HuH-7 (cell line): ENCODE data around the gene ALK.

ENCODE experiments used
- DNase-seq: peaks from one replicate; pipeline ENCODE4 v3.0.0; 2011; ENCODE audit warnings: low spot score

Gene ALK

DNA sequence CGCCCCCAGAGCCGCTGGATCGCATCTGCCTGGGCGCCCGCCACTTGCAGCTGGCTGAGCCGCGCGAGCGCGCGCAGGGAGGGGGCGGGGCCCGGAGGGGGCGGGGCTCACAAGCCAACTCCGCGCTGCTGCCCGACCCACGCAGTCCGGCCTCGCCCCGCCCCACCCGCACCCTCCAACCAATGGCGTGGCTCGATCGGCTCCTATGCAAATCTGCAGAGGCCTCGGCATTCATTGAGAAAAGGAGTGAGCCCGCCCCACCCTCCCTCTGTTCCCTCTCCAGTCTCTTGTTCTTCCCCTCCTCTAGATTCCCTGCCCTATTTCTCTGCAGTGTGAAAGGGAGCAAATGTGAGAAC is at the start of gene ALK:
TSS of gene ALK (minus strand) at position 27 of the 356 bp plus-strand sequence. CDS start 927 bp downstream, outside the sequence.
- peak; percentile 51 for DNase-seq

DNA sequence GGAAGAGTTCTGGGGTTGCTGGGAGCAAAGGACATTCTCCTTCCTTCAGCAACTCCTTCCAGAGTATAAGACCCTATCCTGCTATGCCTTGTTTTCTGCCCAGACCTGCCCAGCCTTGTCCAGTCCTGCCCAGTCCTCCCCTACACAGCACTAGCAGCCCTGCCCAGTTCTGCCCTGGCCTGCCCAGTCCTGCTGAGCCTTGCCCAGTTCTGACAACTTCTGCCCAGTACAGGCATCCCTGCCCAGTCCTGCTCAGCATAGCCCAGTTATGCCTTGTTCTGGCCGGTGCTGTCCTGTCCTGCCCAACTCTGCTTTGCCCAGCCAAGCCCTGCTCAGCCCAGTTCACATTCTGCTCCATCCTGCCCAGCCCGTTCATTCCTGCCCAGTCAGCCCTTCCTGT is 44.9 kb upstream of the ALK start:
- DNase-seq, result no peak

DNA sequence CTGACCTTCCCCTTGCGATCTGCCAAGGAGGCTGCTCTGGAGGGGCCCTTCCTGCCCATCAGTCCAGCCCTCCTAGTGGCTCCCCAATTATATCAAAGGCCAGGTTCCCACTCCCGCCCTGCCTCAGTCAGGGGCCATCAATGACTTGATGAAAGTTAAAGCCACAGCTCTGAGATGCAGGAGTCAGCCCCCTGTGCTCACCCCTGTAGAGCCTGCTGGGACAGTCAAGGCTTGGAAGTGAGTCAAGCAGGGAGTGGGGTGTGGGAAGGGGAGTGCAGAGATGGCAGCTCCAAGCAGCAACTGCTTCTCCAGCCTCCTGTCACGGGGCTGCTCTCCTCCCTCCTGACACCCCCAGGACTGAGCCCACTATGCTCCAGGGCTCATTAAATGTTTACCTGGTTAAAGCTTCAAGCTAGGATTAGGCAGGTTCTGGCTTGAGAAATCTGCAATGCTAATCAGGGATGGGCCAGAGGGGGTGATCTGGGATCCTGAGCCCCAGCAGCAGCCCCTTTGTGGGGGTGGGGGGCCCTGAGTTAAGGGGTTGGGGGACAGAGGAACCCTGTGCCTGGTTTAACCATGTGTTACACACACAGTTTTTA is 42.7 kb upstream of the ALK start:
- DNase-seq, result no peak

DNA sequence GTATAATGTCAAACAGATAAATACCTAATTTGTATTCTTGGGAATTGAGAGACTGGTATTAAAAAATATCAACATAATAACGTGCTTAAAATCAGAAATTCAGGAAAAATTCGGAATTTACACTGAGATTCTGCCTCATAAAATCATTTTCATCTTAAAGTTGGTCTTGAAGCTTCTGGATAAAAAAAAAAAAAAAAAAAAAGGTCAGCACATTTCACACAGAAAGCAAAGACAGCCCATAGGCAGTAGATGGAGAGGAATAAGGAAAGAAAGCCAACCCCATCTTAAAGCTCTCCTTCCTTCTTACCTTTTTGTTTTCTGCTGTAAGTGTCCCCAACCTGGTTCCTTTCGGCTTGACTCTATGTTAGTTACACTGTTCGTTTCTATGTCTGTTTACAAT is 41.5 kb upstream of the ALK start:
- no peak for DNase-seq

DNA sequence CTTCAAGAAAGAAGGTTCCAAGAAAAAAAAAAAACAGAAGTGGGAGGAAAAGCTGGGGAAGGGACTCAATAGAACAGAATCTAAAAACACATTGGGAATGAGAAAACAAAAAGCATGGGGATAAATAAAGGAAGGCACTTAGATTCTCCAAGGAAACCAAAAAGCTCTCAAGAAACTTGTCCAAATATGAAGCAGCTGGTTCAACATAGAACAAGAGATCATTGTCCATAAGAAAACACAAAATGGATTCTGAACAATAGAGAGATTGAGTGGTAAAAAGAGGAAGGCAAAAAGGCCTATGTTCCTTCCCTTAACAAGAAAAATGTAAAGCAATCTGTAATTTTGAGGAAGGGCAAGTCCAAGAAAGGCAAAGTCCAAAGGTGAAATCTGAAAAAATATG is 32.9 kb upstream of the ALK start:
- no peak for DNase-seq

DNA sequence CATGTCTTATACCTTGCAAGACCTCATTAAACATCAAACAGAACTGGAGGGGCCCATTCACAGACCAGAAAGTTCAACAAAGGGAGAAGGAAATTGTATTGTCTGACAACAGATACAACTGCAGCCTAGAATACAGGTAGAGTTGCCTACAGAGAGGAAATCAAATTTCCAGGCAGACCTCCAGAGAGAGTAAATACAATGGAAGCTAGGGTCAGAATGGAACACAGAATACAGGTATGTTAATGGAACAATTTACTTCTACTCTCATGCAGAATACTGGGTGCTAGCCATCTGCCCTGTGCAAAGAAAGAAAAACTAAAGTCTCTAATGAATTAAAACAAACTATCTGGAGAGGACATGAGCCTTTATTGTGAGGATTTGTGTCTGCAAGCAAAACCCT is 31.6 kb upstream of the ALK start:
- no peak for DNase-seq

DNA sequence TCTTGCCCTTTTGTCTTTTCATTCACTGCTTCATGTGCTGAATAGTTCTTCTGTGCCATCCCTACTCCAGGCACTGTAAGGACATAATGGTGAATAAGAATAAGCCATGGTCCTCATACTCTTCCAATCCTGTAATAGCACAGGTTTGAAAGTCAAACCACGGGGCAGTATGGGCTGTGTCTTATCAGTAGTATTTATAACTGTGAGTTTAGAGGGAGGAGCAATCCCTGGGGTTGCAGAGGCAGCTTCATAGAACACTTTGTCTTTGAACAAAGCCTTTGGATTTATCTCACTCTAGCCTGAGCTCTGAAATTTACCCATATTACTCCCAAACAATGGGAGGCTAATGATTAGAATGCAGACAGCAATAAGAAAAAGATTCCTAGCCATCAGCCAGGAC is 30.2 kb upstream of the ALK start:
- no peak for DNase-seq

DNA sequence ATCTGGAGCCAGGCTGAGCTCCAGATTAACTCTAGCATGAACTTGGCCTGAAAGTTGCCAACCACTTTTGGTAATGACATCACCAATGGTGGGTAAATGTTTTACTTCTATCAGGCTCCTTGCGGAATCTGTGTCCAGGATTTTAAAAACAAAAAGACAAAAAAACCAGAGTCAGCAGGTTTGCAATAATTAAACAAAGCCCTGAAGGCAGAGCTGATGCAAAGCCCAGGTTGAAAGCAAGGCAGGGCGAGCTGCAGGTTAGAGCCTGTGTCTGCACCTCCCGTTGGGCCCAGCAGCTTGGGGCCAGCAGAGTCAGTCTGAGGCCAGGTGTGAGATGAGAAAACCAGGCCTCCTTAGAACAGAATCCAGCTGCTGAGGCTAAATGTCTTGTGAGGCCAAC is 29.1 kb upstream of the ALK start:
- DNase-seq, result no peak

DNA sequence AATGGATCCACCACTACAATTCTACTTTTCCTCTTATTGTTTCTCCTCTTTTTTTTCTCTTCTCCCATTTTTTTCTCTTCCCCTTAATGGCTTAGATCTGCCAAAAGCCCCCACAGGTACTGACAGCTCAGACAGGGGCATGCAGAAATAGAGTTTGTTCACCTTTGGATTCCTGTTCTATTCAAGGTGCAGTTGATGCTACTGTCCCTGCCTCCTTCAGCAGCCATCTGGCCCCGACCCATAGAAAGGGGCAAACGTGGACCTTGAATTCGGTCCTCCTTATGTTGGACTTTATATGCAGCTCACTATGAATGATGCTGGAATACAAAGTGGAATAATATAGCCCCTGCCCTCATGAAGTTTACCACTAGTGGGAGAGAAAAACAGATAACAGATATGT is 27.7 kb upstream of the ALK start:
- no peak for DNase-seq

DNA sequence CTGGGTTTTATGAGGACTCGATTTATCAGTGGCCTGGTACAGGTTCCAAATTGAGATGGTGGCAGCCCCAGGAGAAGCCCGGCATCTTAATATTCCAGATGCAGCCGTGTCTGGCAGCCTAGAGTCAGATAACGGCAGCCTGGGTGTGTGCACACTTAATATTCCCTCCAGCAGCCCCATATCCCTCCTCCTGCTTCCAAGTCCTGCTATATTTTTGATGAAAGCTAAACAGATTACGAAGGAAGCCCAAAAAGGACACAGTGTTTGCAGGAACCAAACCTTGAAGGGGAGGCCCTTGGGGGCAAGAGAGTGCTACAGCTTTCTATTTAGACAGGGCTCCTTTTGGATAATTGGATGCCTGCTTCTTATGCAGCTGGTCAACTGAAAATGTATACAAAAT is 25.1 kb upstream of the ALK start:
- DNase-seq, result no peak

DNA sequence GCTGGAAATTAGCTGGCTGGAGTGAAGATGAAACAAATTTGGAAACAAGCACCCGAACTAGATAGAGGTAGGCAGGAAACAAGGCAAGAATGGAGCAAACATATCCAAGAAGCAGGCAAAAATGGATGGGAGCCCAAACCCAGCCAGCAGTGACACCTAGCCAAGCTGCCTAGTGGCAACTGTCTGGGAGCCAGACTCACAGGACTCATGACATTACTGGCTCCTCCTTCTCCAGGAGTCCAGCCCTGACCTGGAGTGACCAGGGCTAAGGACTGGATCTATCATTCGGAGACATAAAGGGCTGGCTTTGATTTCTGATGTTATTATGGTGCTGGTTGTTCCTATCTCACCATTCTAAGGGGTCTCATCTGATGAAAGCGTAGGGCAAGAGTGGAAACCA is 21.3 kb upstream of the ALK start:
- no peak for DNase-seq

DNA sequence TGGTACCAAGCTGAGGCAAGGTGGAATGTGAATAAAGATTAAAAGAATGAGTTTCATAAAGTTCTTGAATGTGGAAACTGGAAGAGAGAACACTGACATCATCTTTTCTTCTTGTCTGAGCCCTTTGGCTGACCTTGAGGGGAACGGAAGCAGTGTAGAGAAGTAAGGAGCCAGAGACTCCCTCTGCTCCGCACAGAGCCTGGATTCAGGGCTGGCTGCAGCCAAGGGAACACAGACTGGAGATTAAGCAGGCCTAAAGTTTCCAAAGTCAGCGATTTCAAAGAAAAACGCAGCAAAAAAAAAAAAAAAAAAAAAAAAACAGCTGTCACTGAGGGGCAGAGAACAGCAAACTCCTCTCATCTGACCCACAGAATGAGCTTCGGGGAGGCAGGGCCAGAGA is 19.3 kb upstream of the ALK start:
- DNase-seq, result no peak

DNA sequence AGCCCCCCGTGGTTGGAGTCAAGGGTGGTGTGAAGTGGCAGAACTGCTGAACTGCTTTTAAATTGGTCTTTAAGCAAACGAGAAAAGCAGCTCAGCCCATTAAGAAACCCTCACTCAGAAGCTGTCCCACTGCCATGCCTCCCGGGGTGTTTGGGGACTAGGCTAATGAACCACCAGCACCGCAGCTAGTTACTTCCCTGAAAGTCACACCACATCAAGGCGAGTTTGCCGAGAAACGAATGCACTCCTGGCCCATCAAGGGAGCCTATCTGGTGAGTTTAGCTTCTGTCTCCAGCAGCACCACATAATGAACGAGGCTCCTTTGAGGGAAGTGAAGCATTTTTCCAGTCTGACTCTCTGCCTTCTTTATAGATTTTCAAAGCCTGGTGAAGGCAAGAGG is 14.6 kb upstream of the ALK start:
- DNase-seq, result no peak

DNA sequence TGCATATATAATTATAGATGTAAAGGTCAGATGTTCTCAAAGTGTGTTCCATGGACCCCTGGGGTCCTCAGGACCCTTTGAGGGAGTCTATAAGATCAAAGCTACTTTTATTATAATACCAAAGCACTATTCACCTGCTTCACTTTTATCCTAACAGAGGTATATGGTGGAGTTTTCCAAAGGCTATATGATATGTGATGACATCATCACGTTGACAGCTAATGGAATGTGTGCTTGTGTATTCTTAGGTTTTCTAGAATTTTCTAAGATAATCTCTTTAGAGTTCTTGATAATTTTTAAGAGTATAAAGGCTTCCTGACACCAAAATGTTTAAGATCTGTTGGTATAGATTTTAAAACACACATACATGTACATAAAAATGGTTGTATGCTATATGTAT is 10.4 kb upstream of the ALK start:
- no peak for DNase-seq

DNA sequence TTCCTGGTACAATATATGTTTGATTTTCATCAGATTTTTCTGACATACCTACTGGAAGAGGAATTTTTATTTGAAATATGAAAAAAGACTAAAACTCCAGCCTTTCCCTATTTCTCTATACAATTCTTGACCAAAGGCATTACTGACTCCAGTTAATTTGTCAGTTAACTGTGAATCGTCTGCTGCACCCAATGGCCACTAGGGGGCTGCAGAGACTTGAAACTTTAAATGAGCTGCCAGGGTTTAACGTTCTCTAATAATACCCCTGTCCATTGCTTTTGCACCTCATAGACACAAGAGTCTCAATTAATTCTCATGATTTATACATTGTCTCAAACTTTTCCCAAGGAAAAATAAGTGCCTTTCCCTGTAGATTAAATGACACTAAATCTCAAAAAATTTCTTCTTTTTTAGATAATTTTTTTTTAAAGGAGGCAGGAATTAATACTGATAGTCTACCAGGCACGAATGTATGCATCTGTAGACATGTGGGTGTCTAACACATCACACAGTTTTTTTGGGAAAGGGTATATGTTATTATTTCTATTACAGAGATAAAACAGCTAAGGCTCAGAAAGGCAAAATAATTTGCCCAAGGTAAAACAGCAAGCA is 1.8 kb upstream of the ALK start:
- DNase-seq, result peak; percentile 69

DNA sequence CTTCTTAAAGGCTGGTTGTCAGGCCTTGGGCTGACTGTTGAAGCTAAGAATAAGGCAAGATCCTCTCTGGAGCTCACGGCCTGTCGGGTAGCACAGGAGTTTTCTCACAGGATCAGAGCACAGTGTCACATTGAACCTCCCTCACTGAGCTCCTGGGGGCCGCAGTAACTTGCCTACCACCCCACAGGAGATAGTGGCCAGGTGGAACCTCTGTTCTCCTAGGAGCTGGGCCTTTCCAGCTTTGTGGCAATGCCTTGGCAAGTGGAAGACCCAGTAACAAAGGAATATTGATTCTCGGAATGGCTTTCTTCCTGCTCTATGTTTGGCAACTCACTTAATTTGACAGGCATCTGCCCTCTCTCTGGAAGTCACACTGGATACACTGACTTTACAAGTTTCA is 1.2 kb upstream of the ALK start:
- no peak for DNase-seq

DNA sequence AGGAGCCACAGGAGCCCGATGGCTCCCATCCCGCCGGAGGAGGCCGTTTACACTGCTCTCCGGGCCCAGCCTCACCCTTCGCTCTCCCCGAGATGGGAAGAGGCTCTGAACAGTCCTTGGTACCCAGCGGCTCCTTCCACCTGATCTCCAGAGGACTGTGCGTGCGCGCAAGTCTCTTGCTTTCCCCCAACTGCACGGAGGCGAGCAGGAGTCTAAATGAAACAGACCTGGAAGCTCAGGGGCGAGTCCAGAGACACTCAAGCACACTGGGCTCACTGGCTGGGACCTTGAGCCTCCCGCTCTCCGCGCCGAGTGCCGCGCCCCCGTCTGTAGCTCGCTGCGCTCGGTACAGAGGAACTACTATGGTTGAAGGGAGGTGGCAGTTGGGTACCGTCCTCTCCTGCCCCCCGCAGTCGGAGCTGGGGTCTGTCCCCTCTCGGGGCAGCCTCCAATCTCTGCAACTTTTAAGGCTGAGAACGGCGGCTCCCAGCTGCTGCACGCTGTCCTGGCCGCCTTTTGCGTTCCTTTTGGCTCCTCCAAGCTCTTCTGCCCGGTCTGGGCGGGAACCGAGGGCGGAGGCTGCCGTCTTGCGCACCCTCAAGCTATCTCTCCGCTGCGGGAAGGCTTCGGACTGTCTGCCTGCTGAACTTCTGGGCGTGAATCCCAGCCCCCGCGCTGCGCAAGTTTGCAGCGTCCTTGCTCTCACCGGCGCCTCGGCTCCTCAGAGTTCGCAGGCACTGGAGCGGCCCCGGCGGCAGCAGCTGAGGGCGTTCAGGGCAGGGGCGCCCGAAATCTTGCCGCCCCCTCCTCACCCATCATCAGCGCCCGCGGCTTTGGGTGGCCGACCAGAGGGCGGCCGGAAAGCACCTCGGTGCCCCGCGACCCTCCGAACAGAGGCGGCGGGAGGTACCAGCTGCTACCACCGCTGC is 491 bp downstream of the ALK start:
- no peak for DNase-seq

DNA sequence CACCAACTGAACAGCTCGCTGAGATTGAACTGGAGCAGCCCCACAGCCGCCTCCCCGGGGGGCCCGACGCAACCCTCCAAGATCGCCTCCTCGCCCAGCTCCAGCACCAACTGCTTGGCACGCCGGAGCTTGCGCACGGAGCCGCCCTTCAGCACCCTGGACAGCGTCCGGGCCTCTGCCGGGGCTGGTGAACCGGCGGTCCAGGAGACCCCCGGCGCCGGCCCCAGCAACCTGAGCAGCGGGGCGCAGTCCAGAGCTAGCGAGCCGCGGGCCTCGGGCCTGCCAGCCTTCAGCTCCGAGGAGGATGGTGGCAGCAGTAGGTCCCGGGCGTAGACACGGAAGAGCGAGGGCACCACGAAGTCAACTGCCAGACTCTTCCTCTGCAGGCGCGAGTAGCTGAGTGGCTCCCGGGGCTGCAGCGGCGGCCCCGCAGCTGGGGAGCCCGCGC is 1.2 kb downstream of the ALK start:
- peak; percentile 48 for DNase-seq

DNA sequence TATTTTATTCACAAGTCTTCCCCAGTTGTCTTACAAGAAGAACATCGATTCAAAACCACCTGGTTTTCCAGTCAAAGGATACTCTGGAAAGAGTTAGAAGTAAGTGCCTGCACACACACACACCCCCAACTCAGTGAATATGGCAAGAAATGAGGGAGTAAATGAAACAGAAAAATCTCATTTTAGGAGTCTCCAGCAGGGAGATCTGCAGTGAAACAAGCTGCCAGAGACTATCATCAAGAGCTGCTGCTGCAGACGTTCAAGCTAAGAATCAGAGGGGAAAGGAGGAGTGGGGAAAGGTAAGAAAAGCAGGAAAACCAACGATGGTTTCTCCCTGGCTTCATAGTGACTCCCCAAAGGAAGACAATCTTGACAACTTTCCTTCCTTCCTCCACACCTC is 2.4 kb downstream of the ALK start:
- DNase-seq, result no peak

DNA sequence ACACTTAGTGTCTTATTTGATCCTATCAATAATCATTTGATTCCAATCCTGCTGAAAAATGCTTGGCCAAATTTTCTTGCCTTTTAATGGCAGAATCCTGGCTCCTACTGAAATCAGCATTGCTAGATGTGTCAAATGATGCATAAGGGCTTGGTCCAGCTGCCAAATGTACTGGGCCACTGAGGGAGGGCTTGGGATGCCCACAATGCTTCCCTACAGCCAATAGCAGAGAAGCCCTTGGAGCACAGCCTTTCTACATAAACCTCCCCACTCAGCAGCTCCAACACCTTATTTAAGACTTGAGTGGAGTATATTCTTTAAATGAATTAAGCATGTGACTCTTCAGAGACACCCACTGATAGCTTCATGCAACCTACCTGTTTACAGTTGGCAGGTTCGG is 3.6 kb downstream of the ALK start:
- DNase-seq, result no peak

DNA sequence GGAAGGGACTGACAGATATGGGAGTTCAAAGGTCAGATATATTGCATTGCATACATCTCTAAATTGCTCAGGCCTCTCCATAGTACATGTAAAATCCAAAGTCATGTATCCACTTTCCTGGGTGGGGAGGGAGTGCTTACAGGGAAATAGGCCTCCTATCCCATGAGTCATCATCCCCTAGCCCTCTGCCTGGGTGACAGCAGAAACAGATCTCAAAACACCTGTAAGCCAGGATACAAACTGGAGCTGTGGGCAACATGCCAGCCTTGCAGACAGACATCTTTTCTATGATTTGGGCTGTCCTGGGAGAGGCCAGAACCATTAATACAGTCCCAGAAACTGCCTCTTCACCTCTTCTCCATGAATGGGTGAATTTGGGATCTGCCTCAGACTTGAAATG is 4.8 kb downstream of the ALK start:
- no peak for DNase-seq

DNA sequence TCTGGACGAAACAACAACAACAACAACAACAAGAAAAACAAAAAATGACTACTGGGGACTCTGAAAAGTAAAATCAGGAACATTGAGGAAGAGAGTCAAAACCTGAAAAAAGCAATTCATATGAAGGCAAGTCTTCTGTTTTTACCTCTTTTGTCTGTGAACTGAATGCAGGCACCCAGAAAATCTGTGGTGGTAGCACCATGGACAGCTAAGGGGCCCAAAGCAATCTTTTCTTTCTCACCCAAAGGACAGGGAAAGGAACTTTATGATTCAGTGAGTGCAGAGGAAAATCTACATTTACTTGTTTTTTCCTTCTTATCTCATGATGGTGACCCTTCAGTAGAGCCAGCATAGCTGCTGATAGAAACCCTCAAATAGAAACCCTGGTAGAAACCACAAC is 10.4 kb downstream of the ALK start:
- no peak for DNase-seq

DNA sequence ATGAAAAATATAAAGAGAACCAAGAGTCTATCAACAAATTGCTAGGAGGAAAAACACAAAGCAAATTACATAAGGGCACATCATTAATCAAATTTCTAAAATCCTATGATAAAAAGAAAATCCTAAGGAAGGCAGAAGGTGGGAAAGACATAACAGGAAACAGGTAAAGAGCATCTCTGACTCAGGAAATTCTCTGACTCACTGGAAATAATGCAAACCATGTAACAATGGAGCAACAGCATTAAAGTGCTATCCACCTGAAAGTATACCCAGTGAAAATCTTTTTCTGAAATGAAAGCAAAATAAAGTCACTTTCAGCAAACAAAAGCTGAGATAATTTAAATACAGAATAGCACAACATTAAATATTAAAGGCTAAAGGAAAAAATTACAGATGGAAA is 10.9 kb downstream of the ALK start:
- no peak for DNase-seq
